D721Med (cell line): ENCODE measurements around the gene MLH1.
"Not testable (repeated sequence)": the region's sequence is repeated elsewhere in the genome, so short reads cannot be mapped to it uniquely, and the experiment has no call there.

ENCODE experiments used
- DNase-seq: peaks from one replicate; pipeline ENCODE4 v3.0.0; 2011; ENCODE audit warnings: low spot score; ENCODE audit not compliant: insufficient read length
- FAIRE-seq: peaks from 2 replicates; lab custom pipeline; 2011; peaks lifted over from hg19 to GRCh38; lab: Jason Lieb, UNC
- TF ChIP-seq, protein P1 (sequence below): IDR thresholded peaks from 2 replicates; pipeline ENCODE4 v1.5.1; 2012; ENCODE audit warnings: mild to moderate bottlenecking, control low read depth; ENCODE audit not compliant: insufficient read depth; ENCODE audit errors: missing control alignments

MLH1 gene

DNA sequence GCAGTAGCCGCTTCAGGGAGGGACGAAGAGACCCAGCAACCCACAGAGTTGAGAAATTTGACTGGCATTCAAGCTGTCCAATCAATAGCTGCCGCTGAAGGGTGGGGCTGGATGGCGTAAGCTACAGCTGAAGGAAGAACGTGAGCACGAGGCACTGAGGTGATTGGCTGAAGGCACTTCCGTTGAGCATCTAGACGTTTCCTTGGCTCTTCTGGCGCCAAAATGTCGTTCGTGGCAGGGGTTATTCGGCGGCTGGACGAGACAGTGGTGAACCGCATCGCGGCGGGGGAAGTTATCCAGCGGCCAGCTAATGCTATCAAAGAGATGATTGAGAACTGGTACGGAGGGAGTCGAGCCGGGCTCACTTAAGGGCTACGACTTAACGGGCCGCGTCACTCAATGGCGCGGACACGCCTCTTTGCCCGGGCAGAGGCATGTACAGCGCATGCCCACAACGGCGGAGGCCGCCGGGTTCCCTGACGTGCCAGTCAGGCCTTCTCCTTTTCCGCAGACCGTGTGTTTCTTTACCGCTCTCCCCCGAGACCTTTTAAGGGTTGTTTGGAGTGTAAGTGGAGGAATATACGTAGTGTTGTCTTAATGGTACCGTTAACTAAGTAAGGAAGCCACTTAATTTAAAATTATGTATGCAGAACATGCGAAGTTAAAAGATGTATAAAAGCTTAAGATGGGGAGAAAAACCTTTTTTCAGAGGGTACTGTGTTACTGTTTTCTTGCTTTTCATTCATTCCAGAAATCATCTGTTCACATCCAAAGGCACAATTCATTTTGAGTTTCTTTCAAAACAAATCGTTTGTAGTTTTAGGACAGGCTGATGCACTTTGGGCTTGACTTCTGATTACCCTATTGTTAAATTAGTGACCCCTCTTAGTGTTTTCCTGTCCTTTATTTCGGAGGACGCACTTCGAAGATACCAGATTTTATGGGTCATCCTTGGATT, at the start of gene MLH1:
MLH1 (plus strand) TSS at position 193 of the 958 bp plus-strand sequence; CDS start at position 223, 30 bp downstream.
- FAIRE-seq (peak; percentile 99), DNase-seq (peak; percentile 71)
- TF ChIP-seq, protein P1, sequence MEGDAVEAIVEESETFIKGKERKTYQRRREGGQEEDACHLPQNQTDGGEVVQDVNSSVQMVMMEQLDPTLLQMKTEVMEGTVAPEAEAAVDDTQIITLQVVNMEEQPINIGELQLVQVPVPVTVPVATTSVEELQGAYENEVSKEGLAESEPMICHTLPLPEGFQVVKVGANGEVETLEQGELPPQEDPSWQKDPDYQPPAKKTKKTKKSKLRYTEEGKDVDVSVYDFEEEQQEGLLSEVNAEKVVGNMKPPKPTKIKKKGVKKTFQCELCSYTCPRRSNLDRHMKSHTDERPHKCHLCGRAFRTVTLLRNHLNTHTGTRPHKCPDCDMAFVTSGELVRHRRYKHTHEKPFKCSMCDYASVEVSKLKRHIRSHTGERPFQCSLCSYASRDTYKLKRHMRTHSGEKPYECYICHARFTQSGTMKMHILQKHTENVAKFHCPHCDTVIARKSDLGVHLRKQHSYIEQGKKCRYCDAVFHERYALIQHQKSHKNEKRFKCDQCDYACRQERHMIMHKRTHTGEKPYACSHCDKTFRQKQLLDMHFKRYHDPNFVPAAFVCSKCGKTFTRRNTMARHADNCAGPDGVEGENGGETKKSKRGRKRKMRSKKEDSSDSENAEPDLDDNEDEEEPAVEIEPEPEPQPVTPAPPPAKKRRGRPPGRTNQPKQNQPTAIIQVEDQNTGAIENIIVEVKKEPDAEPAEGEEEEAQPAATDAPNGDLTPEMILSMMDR, result no peak

DNA sequence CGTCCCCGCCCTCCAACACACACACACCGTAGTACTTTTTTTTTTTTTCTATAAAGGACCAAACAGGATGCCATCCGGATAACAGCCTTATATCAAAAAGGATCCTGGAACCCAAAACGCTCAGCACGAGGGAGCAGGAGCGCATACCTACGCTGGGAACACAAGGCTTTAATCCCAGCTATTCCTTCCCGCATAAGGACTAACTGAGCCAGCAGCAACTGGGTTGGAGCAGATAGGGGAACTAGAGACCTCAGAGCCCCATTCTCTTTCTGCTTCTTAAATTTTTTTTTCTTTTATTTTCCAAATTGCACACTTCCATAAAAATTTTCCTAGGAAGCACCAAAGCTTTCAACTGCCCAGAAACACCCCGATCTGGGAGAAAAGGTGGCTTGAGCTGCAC, 49.7 kb upstream of the MLH1 start:
- no peak for FAIRE-seq
- TF ChIP-seq, protein P1, result no peak
- DNase-seq, result no peak

DNA sequence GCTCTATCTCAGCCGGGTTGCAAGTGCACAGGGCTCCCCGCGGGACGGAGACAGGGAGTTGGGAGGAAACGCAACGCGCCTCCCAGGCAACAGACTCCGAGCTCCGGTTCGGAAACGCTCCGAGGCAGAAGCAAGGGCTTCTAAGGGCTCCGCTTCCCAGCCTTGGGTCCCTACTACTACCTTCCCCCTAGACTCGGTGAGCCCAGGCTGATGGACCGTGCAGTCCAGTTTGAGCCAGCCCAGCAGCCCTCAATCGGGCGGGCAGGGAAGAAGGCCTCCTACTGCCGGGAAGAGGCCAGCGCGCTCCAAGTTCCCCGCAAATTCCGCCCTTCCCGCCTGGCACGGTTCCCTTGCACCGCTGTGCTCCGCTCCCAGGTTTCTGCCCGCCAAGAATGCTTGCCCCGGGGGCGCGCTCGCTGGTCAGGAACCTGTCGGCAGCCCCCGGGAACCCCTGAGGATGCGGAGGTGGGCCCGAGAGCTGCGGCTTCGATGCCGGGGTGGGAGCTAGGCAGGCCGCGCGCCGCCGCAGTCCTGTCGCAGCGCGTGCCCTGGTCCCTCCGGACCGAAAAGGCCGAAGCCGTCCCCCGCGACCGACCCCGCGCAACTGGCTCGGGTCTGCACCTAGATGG, 49.2 kb upstream of the MLH1 start:
- TF ChIP-seq, protein P1, result no peak
- DNase-seq (no peak), FAIRE-seq (no peak)

DNA sequence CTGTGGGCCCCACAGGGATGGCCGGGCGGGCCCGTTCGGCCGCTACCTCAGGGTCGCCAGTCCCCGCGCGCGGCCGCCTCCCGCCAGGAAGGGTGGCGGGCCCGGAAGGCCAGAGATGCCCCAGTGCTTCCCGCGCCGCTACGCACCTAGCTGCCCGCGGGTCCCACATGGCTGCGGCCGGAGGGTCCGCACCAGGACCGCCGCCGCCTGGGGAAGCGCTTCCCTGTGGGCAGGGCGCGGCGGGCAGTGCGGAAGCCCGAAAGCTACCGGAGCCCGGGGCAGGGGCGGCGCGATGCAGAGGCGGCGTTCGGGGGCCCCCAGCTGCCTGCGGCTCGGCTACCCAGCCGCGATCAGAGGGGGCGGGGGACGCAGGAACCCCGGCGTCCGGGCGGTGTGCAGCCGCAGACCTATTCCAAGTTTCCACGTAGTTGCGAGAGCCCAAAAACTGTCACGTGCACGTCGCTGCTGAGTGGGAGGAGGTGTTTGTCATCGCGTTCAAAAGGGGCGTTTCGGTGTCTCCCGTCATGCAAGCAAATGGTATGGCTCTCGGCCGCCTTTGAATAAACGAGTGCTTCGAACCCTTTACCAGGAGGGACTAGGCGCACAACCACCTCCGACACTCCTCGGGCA, 48.6 kb upstream of the MLH1 start, which contains the start of gene TRANK1:
TRANK1 (minus strand) TSS at position 414 of the 630 bp plus-strand sequence; CDS start at position 169, 245 bp downstream.
- DNase-seq (no peak), FAIRE-seq (no peak)
- TF ChIP-seq, protein P1, result no peak

DNA sequence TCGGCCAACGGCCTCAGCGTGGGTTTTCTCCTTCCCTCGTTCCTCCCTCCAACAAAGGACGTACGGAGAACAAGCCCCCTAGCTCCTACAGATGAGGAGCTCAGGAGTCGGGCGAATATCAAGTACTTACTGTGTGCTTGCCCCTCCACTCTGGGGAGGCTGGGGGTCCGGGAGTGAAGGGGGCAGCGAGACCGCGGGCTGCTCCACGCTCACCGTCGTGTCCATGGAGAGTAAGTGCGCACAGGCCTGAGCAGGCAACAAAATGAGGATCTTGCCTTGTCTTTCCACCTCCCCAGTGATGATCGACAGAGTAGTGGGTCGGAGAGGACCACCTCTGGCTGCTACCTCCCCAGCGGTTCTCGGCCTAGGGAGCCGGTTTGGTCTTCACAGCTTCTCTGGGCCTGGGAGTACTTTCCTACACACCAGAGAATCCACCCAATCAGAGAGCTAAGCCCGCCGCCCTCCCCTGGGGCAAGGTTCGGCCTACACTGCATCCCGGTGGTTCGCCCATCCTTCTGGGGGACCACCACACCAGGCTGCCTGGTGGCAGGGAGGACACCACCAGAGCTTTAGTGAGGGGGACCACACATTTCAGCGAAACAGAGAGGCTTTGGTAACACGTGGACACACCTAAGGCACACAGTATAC, 47.9 kb upstream of the MLH1 start:
- no peak for DNase-seq
- FAIRE-seq, result no peak
- TF ChIP-seq, protein P1, result no peak

DNA sequence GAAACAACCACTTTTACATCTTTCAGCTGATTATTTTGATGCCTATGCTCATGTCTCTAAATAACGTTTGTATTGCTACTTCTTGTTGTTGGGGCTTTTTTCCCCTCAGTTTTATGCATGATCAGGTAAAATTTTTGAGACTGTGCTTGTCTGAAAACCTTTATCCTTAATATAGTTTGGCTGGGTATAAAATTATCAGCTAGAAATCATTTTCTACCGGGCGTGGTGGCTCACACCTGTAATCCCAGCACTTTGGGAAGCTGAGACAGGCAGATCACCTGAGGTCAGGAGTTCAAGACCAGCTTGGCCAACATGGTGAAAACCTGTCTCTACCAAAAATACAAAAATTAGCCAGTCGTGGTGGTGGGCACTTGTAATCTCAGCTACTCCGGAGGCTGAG, 45.5 kb upstream of the MLH1 start:
- not testable (repeated sequence) for DNase-seq, FAIRE-seq
